Mesodermal cell (in vitro differentiated cells): ENCODE data around the gene ADAMTSL3.

Experiments used
- H3K27ac ChIP-seq: 2 replicates; pipeline ENCODE4 v1.7.0; 2013; ENCODE audit warnings: mild to moderate bottlenecking, low read depth, low read length, moderate library complexity; ENCODE audit not compliant: severe bottlenecking
- H3K36me3 ChIP-seq: 2 replicates; pipeline ENCODE4 v1.7.1; 2013; ENCODE audit warnings: mild to moderate bottlenecking, low read length, moderate library complexity; ENCODE audit not compliant: control insufficient read depth, insufficient read depth
- H3K4me1 ChIP-seq: one replicate; pipeline ENCODE4 v1.7.1; 2013; ENCODE audit warnings: mild to moderate bottlenecking, low read length; ENCODE audit not compliant: insufficient read depth, control insufficient read depth, poor library complexity, severe bottlenecking
- H3K4me3 ChIP-seq: 2 replicates; pipeline ENCODE4 v1.7.0; 2013; ENCODE audit warnings: low read length, control low read depth, mild to moderate bottlenecking; ENCODE audit not compliant: insufficient read depth, poor library complexity, severe bottlenecking; ENCODE audit errors: extremely low read depth
- H3K9me3 ChIP-seq: 2 replicates; pipeline ENCODE4 v1.7.1; 2013; ENCODE audit warnings: mild to moderate bottlenecking, low read length, moderate library complexity; ENCODE audit not compliant: control insufficient read depth
- WGBS, 2 experiments: methylation state at CpG; one replicate each; pipeline ENCODE4 v1.1.5; 2013; ENCODE audit warnings: missing lambda C conversion rate in 2 of 2; ENCODE audit not compliant: insufficient coverage in 2 of 2; 5-methylcytosine and 5-hydroxymethylcytosine counted together

The ADAMTSL3 gene

GRCh38 chr15:83992324-83993031 is 338.6 kb downstream of the ADAMTSL3 start:
- H3K4me3 ChIP-seq = no peak overlapping the region
- WGBS, 2 experiments = 100% methylated on average over 2 of the region's 3 CpGs; no CpG with 5 or more reads in 1 of the 2 experiments
- no peaks in the 10 kb centered on the region for H3K4me1 ChIP-seq
- H3K9me3 ChIP-seq = no peaks in the 10 kb centered on the region
- H3K36me3 ChIP-seq = no peaks in the 10 kb centered on the region
- no peak overlapping the region for H3K27ac ChIP-seq

GRCh38 chr15:83993591-83993990 is 339.7 kb downstream of the ADAMTSL3 start:
- H3K27ac ChIP-seq = no peak overlapping the region
- WGBS, 2 experiments = 100% methylated on average over 1 of the region's 2 CpGs; no CpG with 5 or more reads in 1 of the 2 experiments
- no peaks in the 10 kb centered on the region for H3K9me3 ChIP-seq
- H3K4me3 ChIP-seq = no peak overlapping the region
- H3K4me1 ChIP-seq = no peaks in the 10 kb centered on the region
- no peaks in the 10 kb centered on the region for H3K36me3 ChIP-seq

DNA sequence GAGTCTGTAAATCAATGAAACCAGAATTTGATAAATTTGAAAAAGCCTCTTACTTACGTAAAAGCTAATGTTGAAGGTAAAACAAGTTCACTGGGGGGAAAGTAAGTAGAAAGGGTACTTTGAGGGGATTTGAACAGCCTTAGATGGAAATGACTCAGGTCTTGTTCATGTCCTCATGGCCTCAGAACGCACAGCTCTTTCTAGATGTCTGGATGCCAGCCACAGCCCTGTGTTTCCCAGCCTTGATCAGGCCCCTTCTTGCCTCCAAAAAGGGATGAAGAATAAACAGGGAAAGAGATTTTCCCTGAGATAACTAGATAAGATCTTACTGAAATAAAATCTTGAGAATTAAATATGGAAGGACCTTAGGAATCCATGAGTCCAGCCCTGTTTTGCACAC is 344.6 kb downstream of the ADAMTSL3 start:
- Histone ChIP-seq H3K4me3 (no peak overlapping the region), H3K36me3 (no peaks in the 10 kb centered on the region), H3K4me1 (no peaks in the 10 kb centered on the region), H3K27ac (no peak overlapping the region), H3K9me3 (no peaks in the 10 kb centered on the region)
- 86 to 100% methylated on average over 2 of the region's 2 CpGs for WGBS, 2 experiments

DNA sequence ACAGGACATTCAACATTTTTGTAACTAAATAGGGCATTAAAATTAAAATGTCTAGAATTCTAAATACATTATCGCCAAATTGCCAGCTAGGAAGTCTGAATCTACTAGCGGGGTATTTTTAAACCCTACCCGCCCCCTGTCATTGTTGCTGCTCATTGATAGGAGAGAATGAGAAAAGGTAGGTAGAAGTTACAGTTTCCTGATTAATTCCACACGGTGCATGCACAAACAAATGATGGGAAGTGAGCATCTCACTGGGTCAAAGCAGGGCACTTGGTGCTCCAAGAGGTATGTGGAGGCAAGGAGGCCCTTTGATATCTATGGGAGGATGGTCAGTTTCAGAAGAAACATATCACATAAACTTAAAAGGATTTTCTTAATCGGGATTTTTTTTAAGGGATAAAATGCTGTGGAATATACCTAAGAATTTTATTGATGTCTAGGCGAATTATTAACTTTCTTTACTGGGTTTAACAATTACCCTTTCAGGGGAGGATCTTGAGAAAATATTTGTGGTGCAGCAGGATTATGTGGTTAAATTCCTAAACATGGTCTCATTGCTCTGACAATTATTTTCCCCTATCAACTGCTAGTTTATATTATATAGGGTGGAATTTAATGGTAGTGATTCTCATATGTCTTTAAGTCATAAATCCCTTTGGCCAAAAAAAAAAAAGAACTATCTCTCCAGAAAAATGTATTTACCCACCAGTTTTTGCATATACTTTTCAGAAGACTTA is 345.6 kb downstream of the ADAMTSL3 start:
- no peaks in the 10 kb centered on the region for H3K9me3 ChIP-seq
- H3K4me3 ChIP-seq = no peak overlapping the region
- H3K27ac ChIP-seq = no peak overlapping the region
- WGBS, 2 experiments = 53 to 67% methylated on average over 1 to 2 of the region's 6 CpGs
- no peaks in the 10 kb centered on the region for H3K36me3 ChIP-seq
- no peaks in the 10 kb centered on the region for H3K4me1 ChIP-seq

- Histone ChIP-seq H3K36me3 (no peaks in the 10 kb centered on the region), H3K9me3 (no peaks in the 10 kb centered on the region), H3K4me1 (no peaks in the 10 kb centered on the region), H3K27ac (no peak overlapping the region), H3K4me3 (no peak overlapping the region)
- WGBS, 2 experiments = 92 to 96% methylated on average over 5 of the region's 5 CpGs
These were observed 347.1 kb downstream of the ADAMTSL3 start for GRCh38 chr15:84001037-84001436.

- Histone ChIP-seq H3K27ac (no peak overlapping the region), H3K9me3 (no peaks in the 10 kb centered on the region), H3K4me3 (no peak overlapping the region), H3K4me1 (no peaks in the 10 kb centered on the region), H3K36me3 (no peaks in the 10 kb centered on the region)
These were observed 347.7 kb downstream of the ADAMTSL3 start for GRCh38 chr15:84001655-84002054.

DNA sequence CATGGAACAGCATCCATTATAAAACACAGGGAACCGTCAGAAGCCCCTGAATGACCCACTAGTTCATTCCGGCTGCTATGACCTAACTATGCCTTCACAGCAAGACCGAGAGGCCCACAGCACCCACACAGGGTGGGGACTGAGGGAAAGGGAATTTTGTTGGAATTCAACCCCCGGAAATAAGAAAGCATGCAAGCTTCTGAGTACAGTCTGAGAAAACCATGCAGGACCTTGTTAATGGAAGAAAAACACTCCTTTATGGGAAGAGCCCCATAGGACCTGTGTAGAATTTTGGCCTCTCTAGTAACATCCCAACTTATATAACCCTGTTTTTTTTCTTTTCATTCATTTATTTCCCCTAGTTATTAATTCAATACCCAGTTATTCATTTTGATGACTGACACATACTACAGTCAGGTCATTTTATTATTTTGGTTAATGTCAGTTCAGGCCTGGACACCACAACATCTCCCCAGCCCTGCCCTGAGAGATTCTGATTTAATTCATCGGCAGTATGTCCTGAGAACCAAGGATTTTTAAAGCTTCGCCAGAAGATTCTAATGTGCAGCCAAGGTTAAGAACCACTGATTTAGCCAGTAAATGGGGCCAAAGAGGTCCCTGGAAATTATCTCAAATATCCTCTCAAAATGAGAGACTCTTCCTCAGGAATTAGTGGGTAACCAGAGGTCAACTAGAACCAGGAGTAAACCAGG is 350.0 kb downstream of the ADAMTSL3 start:
- no peaks in the 10 kb centered on the region for H3K36me3 ChIP-seq
- H3K27ac ChIP-seq = no peak overlapping the region
- H3K9me3 ChIP-seq = no peaks in the 10 kb centered on the region
- no peaks in the 10 kb centered on the region for H3K4me1 ChIP-seq
- 82 to 97% methylated on average over 3 to 4 of the region's 6 CpGs for whole genome bisulfite sequencing, 2 experiments
- no peak overlapping the region for H3K4me3 ChIP-seq

- Histone ChIP-seq H3K4me1 (no peaks in the 10 kb centered on the region), H3K9me3 (no peaks in the 10 kb centered on the region), H3K36me3 (no peaks in the 10 kb centered on the region), H3K4me3 (no peak overlapping the region), H3K27ac (no peak overlapping the region)
- WGBS, 2 experiments = 63 to 92% methylated on average over 1 to 2 of the region's 4 CpGs
These were observed 352.5 kb downstream of the ADAMTSL3 start for GRCh38 chr15:84006421-84006820.

DNA sequence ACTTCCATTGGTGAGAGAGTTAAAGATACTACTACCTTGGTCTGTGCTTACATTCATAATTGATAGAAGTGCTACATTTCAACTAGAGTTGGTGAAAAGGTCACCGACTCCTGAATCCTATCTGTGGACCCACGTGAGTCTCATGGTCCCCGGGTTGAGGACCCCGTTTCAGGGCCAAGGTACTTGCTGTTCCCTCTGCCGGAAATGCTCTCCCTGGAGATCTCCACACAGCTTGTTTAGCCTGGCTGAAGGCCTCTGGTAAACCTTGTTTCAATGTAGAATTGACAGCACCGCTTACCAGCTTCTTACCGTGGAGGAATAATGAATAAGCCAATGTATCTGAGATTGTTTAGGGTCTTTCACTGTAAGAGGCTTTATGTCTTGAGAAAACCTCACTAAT is 355.7 kb downstream of the ADAMTSL3 start:
- WGBS, 2 experiments = 85 to 87% methylated on average over 5 to 6 of the region's 7 CpGs
- Histone ChIP-seq H3K4me3 (no peak overlapping the region), H3K9me3 (no peaks in the 10 kb centered on the region), H3K36me3 (no peaks in the 10 kb centered on the region), H3K27ac (no peak overlapping the region), H3K4me1 (no peaks in the 10 kb centered on the region)

DNA sequence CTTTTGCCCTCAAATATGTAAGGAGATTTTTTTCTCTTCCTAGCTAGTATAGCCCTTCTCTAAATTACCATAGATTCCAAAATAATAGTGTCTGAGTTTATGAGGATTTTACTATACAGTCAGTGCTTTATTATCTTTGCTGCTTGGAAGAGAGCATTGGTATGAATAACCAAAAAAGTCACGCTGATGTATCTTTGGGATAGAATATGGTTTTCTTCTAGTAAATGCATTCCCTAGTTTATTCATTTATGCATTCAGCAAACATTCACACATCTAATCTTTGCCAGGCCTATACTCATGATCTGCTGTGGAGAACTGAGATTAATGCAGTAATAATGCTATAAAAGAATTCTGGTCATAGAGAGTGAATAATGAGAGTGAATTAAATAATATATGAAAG is 356.3 kb downstream of the ADAMTSL3 start:
- no peaks in the 10 kb centered on the region for H3K9me3 ChIP-seq
- H3K36me3 ChIP-seq = no peaks in the 10 kb centered on the region
- H3K4me1 ChIP-seq = no peaks in the 10 kb centered on the region
- H3K4me3 ChIP-seq = no peak overlapping the region
- WGBS, 2 experiments = no CpG with 5 or more reads among the region's 1 CpG
- H3K27ac ChIP-seq = no peak overlapping the region
